GM12874 (cell line): ENCODE data around the gene ATG14.

Experiments used
- TF ChIP-seq, protein P1 (sequence below): IDR thresholded peaks from 2 replicates; pipeline ENCODE4 v1.5.1; 2011; ENCODE audit warnings: low read depth, mild to moderate bottlenecking, control low read depth, low read length, moderate library complexity; ENCODE audit not compliant: insufficient read depth

ATG14 gene

DNA sequence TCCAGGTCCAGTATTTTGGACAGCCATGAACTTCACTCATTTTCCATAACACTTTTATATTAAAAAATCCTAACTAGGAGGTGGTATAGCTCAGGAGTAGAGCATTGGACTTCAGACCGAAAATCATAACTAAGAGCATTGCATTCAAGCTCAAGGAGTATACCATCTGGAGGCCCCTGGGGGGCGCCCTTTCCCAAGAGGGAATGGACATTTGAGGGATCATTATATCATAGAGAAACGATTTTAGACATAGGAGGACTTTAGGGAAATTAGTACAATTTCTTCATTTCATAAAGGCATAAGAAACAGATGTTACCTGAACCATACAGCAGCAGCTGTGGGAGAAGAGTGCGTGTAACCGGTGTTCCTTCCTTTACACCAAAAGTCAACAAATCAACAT is 5.2 kb upstream of the ATG14 start:
- TF ChIP-seq, protein P1, sequence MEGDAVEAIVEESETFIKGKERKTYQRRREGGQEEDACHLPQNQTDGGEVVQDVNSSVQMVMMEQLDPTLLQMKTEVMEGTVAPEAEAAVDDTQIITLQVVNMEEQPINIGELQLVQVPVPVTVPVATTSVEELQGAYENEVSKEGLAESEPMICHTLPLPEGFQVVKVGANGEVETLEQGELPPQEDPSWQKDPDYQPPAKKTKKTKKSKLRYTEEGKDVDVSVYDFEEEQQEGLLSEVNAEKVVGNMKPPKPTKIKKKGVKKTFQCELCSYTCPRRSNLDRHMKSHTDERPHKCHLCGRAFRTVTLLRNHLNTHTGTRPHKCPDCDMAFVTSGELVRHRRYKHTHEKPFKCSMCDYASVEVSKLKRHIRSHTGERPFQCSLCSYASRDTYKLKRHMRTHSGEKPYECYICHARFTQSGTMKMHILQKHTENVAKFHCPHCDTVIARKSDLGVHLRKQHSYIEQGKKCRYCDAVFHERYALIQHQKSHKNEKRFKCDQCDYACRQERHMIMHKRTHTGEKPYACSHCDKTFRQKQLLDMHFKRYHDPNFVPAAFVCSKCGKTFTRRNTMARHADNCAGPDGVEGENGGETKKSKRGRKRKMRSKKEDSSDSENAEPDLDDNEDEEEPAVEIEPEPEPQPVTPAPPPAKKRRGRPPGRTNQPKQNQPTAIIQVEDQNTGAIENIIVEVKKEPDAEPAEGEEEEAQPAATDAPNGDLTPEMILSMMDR = peak; percentile 50

DNA sequence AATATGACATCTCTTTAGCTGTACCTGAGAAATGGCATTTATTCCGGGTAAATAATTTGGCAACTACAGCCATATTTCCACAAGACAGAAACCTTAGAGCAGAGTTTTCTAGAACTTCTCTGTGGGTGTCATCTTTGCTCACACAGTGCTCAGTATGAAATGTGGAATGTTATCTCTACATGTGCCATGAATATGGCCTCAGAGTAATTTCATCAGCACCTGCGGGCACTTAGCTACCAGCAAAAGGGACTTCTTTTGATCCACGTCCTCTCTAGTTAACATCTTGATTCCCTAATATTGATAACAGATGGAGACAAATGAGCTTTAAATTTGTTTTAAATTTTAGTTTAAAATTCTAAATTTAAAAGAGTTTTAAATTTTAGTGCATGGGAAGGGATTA is 2.9 kb upstream of the ATG14 start:
- TF ChIP-seq, protein P1 = no peak

DNA sequence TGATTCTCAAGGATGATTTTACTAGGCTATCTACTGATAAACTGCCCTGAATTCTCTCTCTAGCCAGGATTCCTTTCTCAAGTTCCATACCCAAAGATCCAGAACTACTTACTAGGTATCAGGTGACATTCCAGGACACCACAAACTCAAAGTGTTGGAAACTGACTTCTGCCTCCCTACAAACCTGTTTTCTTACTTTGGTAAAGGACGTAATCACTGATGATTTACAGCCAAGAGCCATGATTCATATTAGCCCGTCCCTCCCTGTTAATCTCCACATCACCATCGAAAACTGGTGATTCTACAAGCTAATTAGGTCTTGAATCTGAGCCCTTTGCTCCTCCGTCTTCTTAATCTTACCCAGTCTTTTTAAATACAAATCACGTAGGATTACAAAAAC is 1.0 kb upstream of the ATG14 start:
- TF ChIP-seq, protein P1 = no peak

DNA sequence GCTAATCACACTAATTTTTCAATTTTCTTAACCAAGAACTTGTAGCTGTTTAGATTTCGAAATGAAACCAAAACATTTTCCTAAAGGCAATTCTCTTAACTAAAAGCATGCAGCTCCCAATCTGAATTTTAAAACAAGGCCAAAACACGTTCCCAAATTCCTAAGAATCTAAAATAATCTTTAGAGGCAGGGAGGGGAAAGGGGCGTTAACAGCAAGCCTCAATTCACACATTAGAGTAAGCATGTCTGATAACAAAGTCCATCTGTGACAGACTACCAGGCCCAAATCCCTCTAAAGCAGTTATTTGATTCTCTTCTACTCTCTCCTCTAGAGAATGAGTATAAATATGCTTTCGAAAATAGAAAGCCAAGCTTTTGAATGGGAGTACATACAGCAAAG is 754 bp downstream of the ATG14 start:
- TF ChIP-seq, protein P1 = no peak

DNA sequence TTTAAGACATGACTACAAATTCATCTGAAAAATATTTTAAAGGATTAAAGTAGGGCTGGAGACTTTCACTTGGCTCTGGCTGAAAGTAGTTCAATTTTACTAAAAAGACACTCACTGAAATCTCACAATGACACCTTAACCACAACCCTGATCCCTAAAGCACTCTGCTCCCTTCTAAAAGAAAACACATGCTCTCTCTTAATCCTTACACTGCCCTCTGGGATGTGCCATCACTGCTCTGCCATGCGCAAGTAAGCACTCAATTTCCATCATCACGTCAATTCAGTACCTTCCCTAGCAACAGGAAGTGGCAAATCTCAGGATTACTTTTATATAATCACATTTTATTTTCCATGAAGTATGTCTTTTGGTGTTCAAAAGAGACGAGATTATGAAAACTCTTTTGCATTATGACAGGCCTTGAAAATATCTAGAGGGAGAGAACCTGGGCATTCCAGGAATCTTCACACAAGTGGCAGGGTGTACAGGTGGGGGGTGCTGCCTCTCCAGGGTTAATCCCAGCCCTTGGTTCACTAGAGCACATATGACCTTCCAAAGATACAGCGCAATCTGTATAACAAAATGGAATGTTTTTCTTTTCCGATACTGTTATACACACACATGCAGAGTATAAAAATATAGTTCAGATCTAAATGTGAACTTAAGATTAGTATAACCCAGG is 7.3 kb downstream of the ATG14 start:
- TF ChIP-seq, protein P1 = no peak

DNA sequence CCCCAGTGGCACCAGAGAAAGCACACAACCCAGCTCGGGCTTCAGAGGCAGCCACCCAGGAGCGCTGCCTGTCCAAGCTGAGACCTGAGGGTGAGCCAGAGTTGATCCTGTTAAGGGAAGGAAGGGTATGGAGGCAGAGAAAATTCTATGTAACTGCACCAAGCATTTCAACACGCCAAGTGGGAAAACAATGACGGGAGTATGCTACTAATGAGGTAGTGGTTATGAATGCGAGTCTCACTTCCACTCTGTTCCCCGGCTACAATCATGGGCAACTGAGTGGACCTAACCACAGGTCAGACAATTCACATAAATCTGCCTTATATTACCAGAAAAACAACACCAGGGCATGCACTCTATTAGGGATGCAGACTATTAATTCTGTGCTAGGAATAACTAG is 9.9 kb downstream of the ATG14 start:
- TF ChIP-seq, protein P1 = no peak

DNA sequence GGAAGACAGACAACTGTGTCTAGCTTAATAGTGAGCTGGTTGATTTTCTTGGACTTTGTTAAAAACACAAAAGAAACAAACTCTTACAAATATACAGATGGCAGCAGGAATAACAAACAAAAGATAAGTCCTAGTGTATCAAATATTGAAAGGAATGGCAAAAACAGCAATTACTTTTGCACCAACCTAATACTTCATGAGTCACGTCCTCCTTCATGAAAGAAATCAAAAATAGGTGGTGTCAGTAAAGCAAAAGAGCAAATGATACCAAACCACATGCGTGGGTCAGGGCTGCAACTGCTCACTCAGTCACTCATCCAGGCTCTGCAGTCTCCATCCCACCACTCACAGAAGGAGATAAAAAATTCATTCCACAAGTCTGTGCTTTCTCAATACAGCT is 11.8 kb downstream of the ATG14 start:
- TF ChIP-seq, protein P1 = no peak
